ENCODE measurements around the gene PLCH2. TPM values are rescaled to one million over a fixed set of nuclear protein-coding genes. Genes with fewer than 3 reads are reported as not detected.

PLCH2 gene
- total RNA-seq, 4 donors from 2014 or later: not detected

DNA sequence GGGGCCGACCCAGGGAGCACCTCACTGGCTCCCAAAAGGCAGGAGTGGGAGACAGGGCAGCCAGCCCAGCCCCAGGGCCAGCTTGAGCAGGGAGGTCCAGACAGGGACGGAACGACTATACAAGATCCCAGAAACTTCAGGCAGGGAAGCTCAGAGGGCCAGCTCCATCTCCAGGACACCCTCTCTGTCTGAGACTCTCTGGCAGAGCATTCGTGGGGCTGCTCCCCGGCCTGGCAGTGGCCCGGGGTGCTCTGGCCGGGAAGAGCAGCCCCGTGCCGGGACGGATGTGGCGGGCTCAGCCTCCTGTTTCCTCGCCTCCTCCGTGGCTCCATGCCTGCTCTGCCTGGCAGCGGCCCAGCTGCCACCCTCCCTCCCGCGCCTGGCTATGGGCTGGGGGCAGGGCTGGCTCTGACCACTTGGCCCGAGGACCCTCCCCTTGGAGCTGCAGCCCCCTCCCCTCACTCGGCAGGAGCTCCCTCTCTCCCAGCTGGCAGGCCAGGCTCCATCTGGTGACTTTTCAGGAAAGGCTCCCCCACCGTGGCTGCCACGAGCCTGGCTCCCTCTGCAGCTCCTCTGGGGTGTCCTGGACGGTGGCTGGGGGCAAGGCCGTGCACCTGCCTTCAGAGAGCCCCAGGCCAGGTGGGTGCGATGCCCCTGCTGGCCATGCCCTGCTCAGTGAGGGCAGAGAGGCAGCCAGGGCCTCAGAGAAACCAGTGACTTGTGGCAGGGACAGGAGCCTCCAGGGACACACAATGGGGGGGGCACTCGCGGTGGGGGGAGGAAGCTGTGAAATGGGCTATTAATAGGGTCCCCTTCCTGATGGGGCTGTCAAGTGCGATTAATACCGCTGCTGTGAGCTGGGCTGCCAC, 5.6 kb upstream of the PLCH2 start:
- no peaks in the 10 kb centered on the region for H3K9me3 ChIP-seq
- DNase-seq (no peak), ATAC-seq (no peak)
- TF ChIP-seq POLR2A (IDR thresholded peaks at IDR 0.05): no peak
- TF ChIP-seq, protein P1, sequence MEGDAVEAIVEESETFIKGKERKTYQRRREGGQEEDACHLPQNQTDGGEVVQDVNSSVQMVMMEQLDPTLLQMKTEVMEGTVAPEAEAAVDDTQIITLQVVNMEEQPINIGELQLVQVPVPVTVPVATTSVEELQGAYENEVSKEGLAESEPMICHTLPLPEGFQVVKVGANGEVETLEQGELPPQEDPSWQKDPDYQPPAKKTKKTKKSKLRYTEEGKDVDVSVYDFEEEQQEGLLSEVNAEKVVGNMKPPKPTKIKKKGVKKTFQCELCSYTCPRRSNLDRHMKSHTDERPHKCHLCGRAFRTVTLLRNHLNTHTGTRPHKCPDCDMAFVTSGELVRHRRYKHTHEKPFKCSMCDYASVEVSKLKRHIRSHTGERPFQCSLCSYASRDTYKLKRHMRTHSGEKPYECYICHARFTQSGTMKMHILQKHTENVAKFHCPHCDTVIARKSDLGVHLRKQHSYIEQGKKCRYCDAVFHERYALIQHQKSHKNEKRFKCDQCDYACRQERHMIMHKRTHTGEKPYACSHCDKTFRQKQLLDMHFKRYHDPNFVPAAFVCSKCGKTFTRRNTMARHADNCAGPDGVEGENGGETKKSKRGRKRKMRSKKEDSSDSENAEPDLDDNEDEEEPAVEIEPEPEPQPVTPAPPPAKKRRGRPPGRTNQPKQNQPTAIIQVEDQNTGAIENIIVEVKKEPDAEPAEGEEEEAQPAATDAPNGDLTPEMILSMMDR (IDR thresholded peaks at IDR 0.05 in 4 of 5, conservative IDR thresholded peaks at IDR 0.05 in 1 of 5): no peak
- H3K27me3 ChIP-seq: peaks cover 29 to 39% (median 38%) of the 10 kb centered on the region in 3 donors
- in situ Hi-C loops (cut with MboI; ENCODE audit: low sequenced_read_pairs in 4 of 4): no loop called here
- no peak overlapping the region for H3K27ac ChIP-seq
- no peak overlapping the region for H3K4me3 ChIP-seq
- no peaks in the 10 kb centered on the region for H3K36me3 ChIP-seq
- H3K4me1 ChIP-seq: no peaks in the 10 kb centered on the region
- intact Hi-C loops (cut with DNase I; ENCODE audit: low total_unique reads): no loop called here

DNA sequence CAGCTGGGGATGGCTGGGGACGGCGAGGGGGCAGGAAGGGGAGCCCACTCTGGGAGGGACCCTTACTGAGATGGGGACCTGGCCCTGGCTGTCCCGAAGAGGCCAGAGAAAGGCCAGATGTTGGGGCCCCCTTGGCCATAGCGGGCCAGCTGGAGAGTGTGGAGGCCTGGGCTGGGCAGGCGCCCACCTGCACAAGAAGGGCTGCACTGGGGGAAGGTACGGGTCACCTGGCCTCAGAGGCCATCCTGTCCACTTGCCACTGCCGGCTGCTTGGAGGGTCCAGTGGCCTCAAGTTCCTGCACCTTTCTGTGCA, 5.0 kb upstream of the PLCH2 start:
- no peaks in the 10 kb centered on the region for H3K36me3 ChIP-seq
- intact Hi-C loops (cut with DNase I; ENCODE audit: low total_unique reads): no loop called here
- no peak for ATAC-seq
- no peaks in the 10 kb centered on the region for H3K9me3 ChIP-seq
- TF ChIP-seq, protein P1 (IDR thresholded peaks at IDR 0.05 in 4 of 5, conservative IDR thresholded peaks at IDR 0.05 in 1 of 5): no peak
- no peak for TF ChIP-seq POLR2A (IDR thresholded peaks at IDR 0.05)
- in situ Hi-C loops (cut with MboI; ENCODE audit: low sequenced_read_pairs in 4 of 4): no loop called here
- peaks cover 23 to 34% (median 32%) of the 10 kb centered on the region in 3 donors for H3K27me3 ChIP-seq
- no peak for DNase-seq
- no peaks in the 10 kb centered on the region for H3K4me1 ChIP-seq
- H3K27ac ChIP-seq: no peak overlapping the region
- no peak overlapping the region for H3K4me3 ChIP-seq

DNA sequence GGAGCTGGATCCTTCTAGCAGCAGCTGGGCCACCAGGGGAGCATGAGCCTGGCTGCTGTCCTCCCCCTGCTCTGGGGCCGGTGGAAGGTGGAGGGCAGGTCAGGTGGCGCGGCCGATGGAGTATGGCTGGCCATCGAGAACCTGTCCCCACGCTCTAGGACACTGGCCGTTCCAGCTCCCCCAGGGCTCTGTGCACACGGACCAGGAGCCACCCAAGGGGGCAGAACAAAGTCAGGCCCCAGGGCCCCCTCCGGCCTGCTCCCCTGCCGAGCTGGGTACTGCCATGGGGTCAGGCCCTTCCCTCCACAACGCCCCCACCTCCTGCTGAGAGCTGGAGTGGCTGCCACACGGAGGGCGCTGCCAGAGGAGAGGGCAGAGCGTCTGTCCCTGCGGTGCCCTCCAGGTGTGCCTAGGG, 4.5 kb upstream of the PLCH2 start:
- TF ChIP-seq POLR2A (IDR thresholded peaks at IDR 0.05): no peak
- TF ChIP-seq, protein P1 (IDR thresholded peaks at IDR 0.05 in 4 of 5, conservative IDR thresholded peaks at IDR 0.05 in 1 of 5): no peak
- ATAC-seq (no peak), DNase-seq (no peak)
- Histone ChIP-seq H3K36me3 (no peaks in the 10 kb centered on the region), H3K27ac (no peak overlapping the region), H3K9me3 (no peaks in the 10 kb centered on the region), H3K27me3 (peaks cover 19 to 30% (median 27%) of the 10 kb centered on the region in 3 donors), H3K4me1 (no peaks in the 10 kb centered on the region), H3K4me3 (no peak overlapping the region)
- intact Hi-C loops (cut with DNase I; ENCODE audit: low total_unique reads): no loop called here
- in situ Hi-C loops (cut with MboI; ENCODE audit: low sequenced_read_pairs in 4 of 4): no loop called here

DNA sequence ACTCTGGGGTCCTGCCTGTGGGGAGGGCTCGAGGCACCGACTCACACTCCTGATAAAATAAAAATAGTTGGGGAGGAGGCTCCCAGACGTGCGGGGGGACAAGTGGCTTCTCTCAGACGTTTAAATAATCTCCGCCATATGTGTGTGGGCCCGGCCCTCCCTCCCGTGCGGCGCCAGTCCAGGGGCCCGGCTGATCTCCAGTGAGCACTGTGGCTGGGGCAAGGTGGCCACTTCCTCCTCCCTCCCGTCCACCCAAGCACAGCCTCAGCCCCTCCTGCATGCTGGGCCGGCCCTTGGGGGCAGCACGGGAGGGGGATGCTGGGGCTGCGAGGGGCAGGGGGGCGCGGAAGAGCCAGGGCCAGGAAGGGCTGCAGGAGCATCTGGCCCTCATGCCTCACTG, 4.0 kb upstream of the PLCH2 start:
- H3K9me3 ChIP-seq: no peaks in the 10 kb centered on the region
- intact Hi-C loops (cut with DNase I; ENCODE audit: low total_unique reads) (no loop called here), in situ Hi-C loops (cut with MboI; ENCODE audit: low sequenced_read_pairs in 4 of 4) (no loop called here)
- DNase-seq: no peak
- H3K4me3 ChIP-seq: no peak overlapping the region
- ATAC-seq: no peak
- no peak overlapping the region for H3K27ac ChIP-seq
- TF ChIP-seq POLR2A (IDR thresholded peaks at IDR 0.05): no peak
- TF ChIP-seq, protein P1 (IDR thresholded peaks at IDR 0.05 in 4 of 5, conservative IDR thresholded peaks at IDR 0.05 in 1 of 5): no peak
- no peaks in the 10 kb centered on the region for H3K4me1 ChIP-seq
- H3K36me3 ChIP-seq: no peaks in the 10 kb centered on the region
- H3K27me3 ChIP-seq: peaks cover 18 to 24% (median 22%) of the 10 kb centered on the region in 3 donors
